H1 (cell line): Measurements from ENCODE around the gene TGM5. TPM values are rescaled to one million over a fixed set of nuclear protein-coding genes. Genes with fewer than 3 reads are reported as not detected.

ENCODE experiments used
- CTCF ChIA-PET: fragments of 300-600 bp; sonication (Branson Sonifier 250); formaldehyde crosslinking; loops from one replicate; lab custom pipeline; 2021; ENCODE audit not compliant: partially characterized antibody; lab: Charles Lee
- POLR2A ChIA-PET: fragments of 300-600 bp; sonication (Branson Sonifier 250); formaldehyde crosslinking; loops from one replicate; lab custom pipeline; 2021; ENCODE audit warnings: inconsistent platforms; ENCODE audit not compliant: partially characterized antibody; lab: Charles Lee
- DNase-seq, 2 experiments: peaks; one replicate each; pipeline versions ENCODE4 v3.0.0 to v3.0.0-alpha.2; 2010 to 2022; ENCODE audit warnings: low spot score in 2 of 2, low read depth in 1 of 2, mixed read lengths in 1 of 2
- FAIRE-seq: peaks from 2 replicates; lab custom pipeline; 2011; peaks lifted over from hg19 to GRCh38; lab: Jason Lieb, UNC
- H2AFZ ChIP-seq: 2 replicates; pipeline ENCODE4 v1.8.1; 2012; ENCODE audit warnings: low read length, inconsistent platforms
- H2AK5ac ChIP-seq: 2 replicates; pipeline ENCODE4 v1.6.1; 2013; ENCODE audit warnings: low read depth, low read length
- H2BK120ac ChIP-seq: replicated peaks from 2 replicates; pipeline ENCODE3; 2013; ENCODE audit warnings: low read depth, low read length, inconsistent platforms
- H2BK12ac ChIP-seq: 2 replicates; pipeline ENCODE4 v1.6.1; 2013; ENCODE audit warnings: low read depth, low read length
- H2BK15ac ChIP-seq: 2 replicates; pipeline ENCODE4 v1.6.1; 2013; ENCODE audit warnings: low read length
- H2BK20ac ChIP-seq: 2 replicates; pipeline ENCODE4 v1.6.1; 2013; ENCODE audit warnings: low read length
- H2BK5ac ChIP-seq: 2 replicates; pipeline ENCODE4 v1.6.1; 2013; ENCODE audit warnings: low read depth, low read length
- H3K14ac ChIP-seq: 2 replicates; pipeline ENCODE4 v1.6.1; 2013; ENCODE audit warnings: inconsistent platforms; ENCODE audit not compliant: insufficient read length
- H3K18ac ChIP-seq: 2 replicates; pipeline ENCODE4 v1.6.1; 2013; ENCODE audit warnings: low read length; ENCODE audit errors: extremely low read depth
- H3K23ac ChIP-seq: 2 replicates; pipeline ENCODE4 v1.6.1; 2013; ENCODE audit warnings: inconsistent platforms; ENCODE audit not compliant: insufficient read length
- H3K23me2 ChIP-seq: 2 replicates; pipeline ENCODE4 v1.6.1; 2013; ENCODE audit warnings: low read depth, low read length
- H3K27ac ChIP-seq: 2 replicates; pipeline ENCODE4 v1.6.1; 2011; ENCODE audit warnings: low read depth, low read length, inconsistent platforms
- H3K27me3 ChIP-seq, 4 experiments: replicated peaks in 1 of 4; 1 replicate in 1 of 4; 2 replicates in 3 of 4; pipeline versions ENCODE4 v1.6.1 to v1.8.1; 2011 to 2013; ENCODE audit warnings: low read length in 3 of 4, mild to moderate bottlenecking in 3 of 4, inconsistent platforms in 2 of 4, mixed read lengths in 2 of 4, moderate library complexity in 1 of 4; ENCODE audit not compliant: control insufficient read depth in 3 of 4, insufficient read depth in 3 of 4; ENCODE audit errors: extremely low read depth in 1 of 4
- H3K36me3 ChIP-seq, 4 experiments: 2 replicates each; pipeline versions ENCODE4 v1.6.1 to v1.8.1; 2011 to 2013; ENCODE audit warnings: mild to moderate bottlenecking in 4 of 4, low read length in 3 of 4, moderate library complexity in 2 of 4, control low read depth in 1 of 4, inconsistent platforms in 1 of 4; ENCODE audit not compliant: insufficient read depth in 4 of 4, control insufficient read depth in 2 of 4
- H3K4ac ChIP-seq: replicated peaks from 2 replicates; pipeline ENCODE3; 2013; ENCODE audit warnings: low read length, low read depth, mixed read lengths, inconsistent platforms; ENCODE audit not compliant: insufficient read length
- H3K4me1 ChIP-seq, 4 experiments: replicated peaks in 1 of 4; 1 replicate in 1 of 4; 2 replicates in 3 of 4; pipeline versions ENCODE4 v1.6.1 to v1.8.1; 2011 to 2013; ENCODE audit warnings: low read length in 3 of 4, inconsistent platforms in 2 of 4, mixed read lengths in 1 of 4; ENCODE audit not compliant: insufficient read depth in 4 of 4, control insufficient read depth in 3 of 4
- H3K4me2 ChIP-seq, 2 experiments: 2 replicates each; pipeline versions ENCODE4 v1.6.1 to v1.8.1; 2011 to 2013; ENCODE audit warnings: low read depth in 2 of 2, low read length in 2 of 2, control low read depth in 1 of 2, inconsistent platforms in 1 of 2, mild to moderate bottlenecking in 1 of 2; ENCODE audit not compliant: insufficient read depth in 1 of 2
- H3K4me3 ChIP-seq, 4 experiments: fragments of 200-600, 300-600 bp in 1 of 4; sonication (generic), shearing (Covaris generic), sonication (Bioruptor Twin) in 1 of 4; 2 replicates each; pipeline versions ENCODE4 v1.5.1 to v1.8.1; 2011 to 2016; ENCODE audit warnings: low read length in 4 of 4, low read depth in 3 of 4, control low read depth in 2 of 4, inconsistent platforms in 2 of 4, mild to moderate bottlenecking in 2 of 4, mixed read lengths in 1 of 4, moderate library complexity in 1 of 4; ENCODE audit not compliant: insufficient read depth in 2 of 4; ENCODE audit errors: extremely low read depth in 1 of 4
- H3K56ac ChIP-seq: replicated peaks from 2 replicates; pipeline ENCODE3; 2013; ENCODE audit warnings: low read depth, mild to moderate bottlenecking, mixed read lengths, low read length, inconsistent platforms; ENCODE audit not compliant: insufficient read length
- H3K79me1 ChIP-seq: 2 replicates; pipeline ENCODE4 v1.6.1; 2013; ENCODE audit warnings: low read depth, low read length, control low read depth
- H3K79me2 ChIP-seq, 2 experiments: 2 replicates each; pipeline versions ENCODE4 v1.6.1 to v1.8.1; 2012 to 2013; ENCODE audit warnings: low read length in 2 of 2, mild to moderate bottlenecking in 2 of 2, inconsistent platforms in 1 of 2; ENCODE audit not compliant: insufficient read depth in 2 of 2, control insufficient read depth in 1 of 2
- H3K9ac ChIP-seq, 4 experiments: replicated peaks in 1 of 4; 1 replicate in 1 of 4; 2 replicates in 3 of 4; pipeline versions ENCODE4 v1.6.1 to v1.8.1; 2011 to 2013; ENCODE audit warnings: low read depth in 3 of 4, low read length in 3 of 4, control low read depth in 2 of 4, mild to moderate bottlenecking in 2 of 4, moderate library complexity in 2 of 4, inconsistent platforms in 1 of 4; ENCODE audit errors: extremely low read depth in 1 of 4
- H3K9me3 ChIP-seq, 2 experiments: 2 replicates each; pipeline versions ENCODE4 v1.6.1 to v1.8.1; 2012 to 2013; ENCODE audit warnings: mild to moderate bottlenecking in 2 of 2, moderate library complexity in 2 of 2, control low read depth in 1 of 2, inconsistent platforms in 1 of 2, low read depth in 1 of 2, low read length in 1 of 2, mixed read lengths in 1 of 2; ENCODE audit not compliant: insufficient read depth in 2 of 2
- H4K20me1 ChIP-seq, 2 experiments: replicated peaks in 1 of 2; 2 replicates each; pipeline versions ENCODE3 to v1.8.1; 2011 to 2013; ENCODE audit warnings: inconsistent platforms in 2 of 2, low read length in 2 of 2, mild to moderate bottlenecking in 1 of 2; ENCODE audit not compliant: insufficient read depth in 2 of 2, control insufficient read depth in 1 of 2
- H4K5ac ChIP-seq: 2 replicates; pipeline ENCODE4 v1.6.1; 2013; ENCODE audit warnings: low read length, low read depth, mixed read lengths, inconsistent platforms; ENCODE audit not compliant: insufficient read length
- H4K8ac ChIP-seq: 2 replicates; pipeline ENCODE4 v1.8.0; 2013; ENCODE audit warnings: mild to moderate bottlenecking, moderate library complexity, low read length, inconsistent platforms; ENCODE audit not compliant: insufficient read depth; ENCODE audit errors: extremely low read depth
- H4K91ac ChIP-seq: replicated peaks from 2 replicates; pipeline ENCODE3; 2013; ENCODE audit warnings: low read length, mixed read lengths, inconsistent platforms; ENCODE audit not compliant: insufficient read length
- CTCF ChIP-seq, 3 experiments: IDR thresholded peaks; 1 replicate in 2 of 3; 2 replicates in 1 of 3; pipeline versions ENCODE4 v1.5.1 to v1.6.1; 2011; ENCODE audit warnings: low read length in 3 of 3, mild to moderate bottlenecking in 3 of 3, inconsistent platforms in 2 of 3, low read depth in 1 of 3, moderate library complexity in 1 of 3; ENCODE audit not compliant: insufficient read depth in 1 of 3; ENCODE audit errors: control extremely low read depth in 1 of 3
- KDM5A ChIP-seq: fragments of 200-600 bp; IDR thresholded peaks from 2 replicates; pipeline ENCODE4 v1.7.1; 2012; ENCODE audit warnings: mild to moderate bottlenecking, low read length, inconsistent platforms, mixed read lengths
- NRF1 ChIP-seq: IDR thresholded peaks from 2 replicates; pipeline ENCODE4 v1.6.1; 2011; ENCODE audit warnings: mild to moderate bottlenecking, low read depth, low read length, improper control_type of control experiment
- POLR2AphosphoS5 ChIP-seq: IDR thresholded peaks from 2 replicates; pipeline ENCODE4 v1.6.1; 2011; ENCODE audit warnings: low read depth, low read length
- RAD21 ChIP-seq, 2 experiments: IDR thresholded peaks in 1 of 2; conservative IDR thresholded peaks in 1 of 2; 2 replicates each; pipeline ENCODE4 v1.6.1; 2011; ENCODE audit warnings: low read depth in 2 of 2, low read length in 2 of 2, improper control_type of control experiment in 1 of 2, inconsistent platforms in 1 of 2, mild to moderate bottlenecking in 1 of 2, moderate library complexity in 1 of 2
- WGBS, 2 experiments: shearing (Covaris generic) in 1 of 2; methylation state at CpG; one replicate each; pipeline versions ENCODE4 v1.1.6 to v1.1.7; 2013 to 2015; ENCODE audit warnings: low lambda C conversion rate in 2 of 2, mixed read lengths in 2 of 2, inconsistent platforms in 1 of 2, low coverage in 1 of 2, missing lambda C conversion rate in 1 of 2; ENCODE audit not compliant: insufficient replicate concordance in 2 of 2, insufficient coverage in 1 of 2, insufficient read length in 1 of 2; ENCODE audit errors: extremely low coverage in 1 of 2, missing lambda C conversion rate in 1 of 2; 5-methylcytosine and 5-hydroxymethylcytosine counted together
- polyA plus RNA-seq, 7 experiments: library from polyadenylated mRNA; depleted of rRNA in 3 of 7; stranded (reverse) in 5 of 7; unstranded in 2 of 7; fragments of >200 nt in 5 of 7; fragments of 200-250 nt in 2 of 7; gene quantifications; 1 replicate in 5 of 7; 2 replicates in 1 of 7; 4 replicates in 1 of 7; pipeline versions ENCODE4 v1.2.1 to v1.2.3, GENCODE V29; 2011 to 2013; ENCODE audit warnings: missing spikeins in 2 of 7, mixed read lengths in 2 of 7
- total RNA-seq: library from RNA; stranded (reverse); fragmentation: NEBNext Ultra II Directional; extraction: Animal tissue kit (Norgen Biotek cat#: 25700); gene quantifications from 2 replicates; pipeline ENCODE4 v1.2.1, GENCODE V29; 2021

Gene TGM5
- total and polyA plus RNA-seq, 2 of the 8 experiments (the other 6 are each of a cell fraction or from before 2014, with no cell fraction given) = not detected

GRCh38 chr15:43209059-43209824, 57.5 kb downstream of the TGM5 start:
- Histone ChIP-seq H3K4me2 (no peak overlapping the region; a peak in 1 of 4 replicates), H3K56ac (no peak overlapping the region), H2BK20ac (no peak overlapping the region), H4K20me1 (no peaks in the 10 kb centered on the region), H3K4me1 (peaks cover 0 to 3% (median 0%) of the 10 kb centered on the region in 4 experiments; a peak in 2 of 7 replicates), H2BK12ac (no peak overlapping the region), H4K8ac (no peak overlapping the region), H3K36me3 (no peaks in the 10 kb centered on the region), H4K91ac (no peak overlapping the region), H3K79me1 (no peaks in the 10 kb centered on the region), H3K9me3 (no peaks in the 10 kb centered on the region), H3K27me3 (no peaks in the 10 kb centered on the region), H2BK120ac (no peak overlapping the region), H2AK5ac (no peak overlapping the region), H3K4me3 (no peak overlapping the region), H2AFZ (peak overlapping the region; percentile 94), H3K23ac (no peak overlapping the region), H3K79me2 (no peaks in the 10 kb centered on the region), H3K9ac (no peak overlapping the region), H3K14ac (no peak overlapping the region), H3K27ac (no peak overlapping the region), H3K18ac (no peak overlapping the region), H2BK5ac (no peak overlapping the region), H3K4ac (no peak overlapping the region), H4K5ac (no peak overlapping the region), H3K23me2 (no peaks in the 10 kb centered on the region), H2BK15ac (no peak overlapping the region)
- TF ChIP-seq POLR2AphosphoS5 (no peak), KDM5A (no peak), NRF1 (no peak), RAD21 (IDR thresholded peaks at IDR 0.05 in 1 of 2, conservative IDR thresholded peaks at IDR 0.05 in 1 of 2; ENCODE audit: low read depth in 2 of 2, low read length in 2 of 2) (peak; percentile 61 to 68), CTCF (IDR thresholded peaks at IDR 0.05; ENCODE audit: control extremely low read depth in 1 of 3, insufficient read depth in 1 of 3, low read depth in 1 of 3, low read length in 3 of 3) (peak; percentile 58 to 64 (median 61))
- FAIRE-seq = no peak
- CTCF ChIA-PET = interaction anchor here (0.8 to 9.6 kb wide), 15 partner anchors 11 to 137 kb away, joined by 3 to 109 read pairs (median 4); partner anchors contain the start of genes EPB42 and TGM5
- POLR2A ChIA-PET = interaction anchor here (0.8 kb wide), 1 partner anchor 9 kb away, joined by 3 read pairs; no protein-coding TSS in a partner anchor
- 85% methylated on average over 13 of the region's 13 CpGs; no CpG with 5 or more reads in 1 of the 2 experiments for WGBS, 2 experiments
- no peak for DNase-seq
